HL-60 (cell line): ENCODE measurements around the gene ARFGAP1.

Source experiments
- TF ChIP-seq, protein P1 (sequence below): IDR thresholded peaks from one replicate; pipeline ENCODE4 v1.5.1; 2011; ENCODE audit warnings: low read length, control low read depth, inconsistent platforms; ENCODE audit not compliant: insufficient read depth
- TF ChIP-seq, protein P2 (sequence below): IDR thresholded peaks from 2 replicates; pipeline ENCODE4 v1.6.1; 2012; ENCODE audit warnings: low read depth; ENCODE audit not compliant: insufficient replicate concordance

DNA sequence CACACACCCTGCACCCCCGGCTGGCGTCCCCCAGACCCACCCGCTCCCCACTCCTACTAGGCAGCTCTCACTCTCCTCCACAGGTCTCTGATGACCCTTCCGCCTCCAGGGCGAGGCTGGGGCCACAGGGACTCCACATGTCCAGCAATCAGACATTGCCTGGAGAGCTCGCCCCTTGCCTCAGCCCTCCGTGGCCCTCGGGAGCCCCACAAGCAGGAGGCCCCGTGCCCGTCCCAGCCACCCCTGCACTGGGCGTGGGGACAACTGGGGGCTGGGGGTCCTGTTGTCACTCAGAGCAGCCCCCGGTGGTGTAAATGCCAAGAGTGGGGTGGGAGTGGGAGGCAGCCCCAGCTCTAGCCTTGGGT, 21.9 kb downstream of the ARFGAP1 start:
- TF ChIP-seq, protein P1, sequence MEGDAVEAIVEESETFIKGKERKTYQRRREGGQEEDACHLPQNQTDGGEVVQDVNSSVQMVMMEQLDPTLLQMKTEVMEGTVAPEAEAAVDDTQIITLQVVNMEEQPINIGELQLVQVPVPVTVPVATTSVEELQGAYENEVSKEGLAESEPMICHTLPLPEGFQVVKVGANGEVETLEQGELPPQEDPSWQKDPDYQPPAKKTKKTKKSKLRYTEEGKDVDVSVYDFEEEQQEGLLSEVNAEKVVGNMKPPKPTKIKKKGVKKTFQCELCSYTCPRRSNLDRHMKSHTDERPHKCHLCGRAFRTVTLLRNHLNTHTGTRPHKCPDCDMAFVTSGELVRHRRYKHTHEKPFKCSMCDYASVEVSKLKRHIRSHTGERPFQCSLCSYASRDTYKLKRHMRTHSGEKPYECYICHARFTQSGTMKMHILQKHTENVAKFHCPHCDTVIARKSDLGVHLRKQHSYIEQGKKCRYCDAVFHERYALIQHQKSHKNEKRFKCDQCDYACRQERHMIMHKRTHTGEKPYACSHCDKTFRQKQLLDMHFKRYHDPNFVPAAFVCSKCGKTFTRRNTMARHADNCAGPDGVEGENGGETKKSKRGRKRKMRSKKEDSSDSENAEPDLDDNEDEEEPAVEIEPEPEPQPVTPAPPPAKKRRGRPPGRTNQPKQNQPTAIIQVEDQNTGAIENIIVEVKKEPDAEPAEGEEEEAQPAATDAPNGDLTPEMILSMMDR, result no peak
- TF ChIP-seq, protein P2, sequence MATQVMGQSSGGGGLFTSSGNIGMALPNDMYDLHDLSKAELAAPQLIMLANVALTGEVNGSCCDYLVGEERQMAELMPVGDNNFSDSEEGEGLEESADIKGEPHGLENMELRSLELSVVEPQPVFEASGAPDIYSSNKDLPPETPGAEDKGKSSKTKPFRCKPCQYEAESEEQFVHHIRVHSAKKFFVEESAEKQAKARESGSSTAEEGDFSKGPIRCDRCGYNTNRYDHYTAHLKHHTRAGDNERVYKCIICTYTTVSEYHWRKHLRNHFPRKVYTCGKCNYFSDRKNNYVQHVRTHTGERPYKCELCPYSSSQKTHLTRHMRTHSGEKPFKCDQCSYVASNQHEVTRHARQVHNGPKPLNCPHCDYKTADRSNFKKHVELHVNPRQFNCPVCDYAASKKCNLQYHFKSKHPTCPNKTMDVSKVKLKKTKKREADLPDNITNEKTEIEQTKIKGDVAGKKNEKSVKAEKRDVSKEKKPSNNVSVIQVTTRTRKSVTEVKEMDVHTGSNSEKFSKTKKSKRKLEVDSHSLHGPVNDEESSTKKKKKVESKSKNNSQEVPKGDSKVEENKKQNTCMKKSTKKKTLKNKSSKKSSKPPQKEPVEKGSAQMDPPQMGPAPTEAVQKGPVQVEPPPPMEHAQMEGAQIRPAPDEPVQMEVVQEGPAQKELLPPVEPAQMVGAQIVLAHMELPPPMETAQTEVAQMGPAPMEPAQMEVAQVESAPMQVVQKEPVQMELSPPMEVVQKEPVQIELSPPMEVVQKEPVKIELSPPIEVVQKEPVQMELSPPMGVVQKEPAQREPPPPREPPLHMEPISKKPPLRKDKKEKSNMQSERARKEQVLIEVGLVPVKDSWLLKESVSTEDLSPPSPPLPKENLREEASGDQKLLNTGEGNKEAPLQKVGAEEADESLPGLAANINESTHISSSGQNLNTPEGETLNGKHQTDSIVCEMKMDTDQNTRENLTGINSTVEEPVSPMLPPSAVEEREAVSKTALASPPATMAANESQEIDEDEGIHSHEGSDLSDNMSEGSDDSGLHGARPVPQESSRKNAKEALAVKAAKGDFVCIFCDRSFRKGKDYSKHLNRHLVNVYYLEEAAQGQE, result no peak
